ENCODE results near the gene MIPEP. TPM values are rescaled to one million over a fixed set of nuclear protein-coding genes. Genes with fewer than 3 reads are reported as not detected.
"Not testable (repeated sequence)": the region's sequence is repeated elsewhere in the genome, so short reads cannot be mapped to it uniquely, and the experiment has no call there.

Gene MIPEP
- total and polyA plus RNA-seq, 9 of the 15 experiments (the other 6 are each of a cell fraction or from before 2014, with no cell fraction given), result 1.7 to 19.3 (median 13.1) TPM

- no peak for TF ChIP-seq MBD1 (CRISPR knock-in tag; IDR thresholded peaks at IDR 0.05)
- no peak for TF ChIP-seq CTCFL (IDR thresholded peaks at IDR 0.05; ENCODE audit: borderline replicate concordance, insufficient read depth, low read depth, low read length, poor library complexity, severe bottlenecking)
- no peak for TF ChIP-seq ATF1 (CRISPR knock-in tag; IDR thresholded peaks at IDR 0.05)
- TF ChIP-seq ATF1 (tag; IDR thresholded peaks at IDR 0.05), result 0 out of 2 replicates have a peak, but pooled peaks have one; percentile 46
- no peak for TF ChIP-seq ELF4 (CRISPR knock-in tag; IDR thresholded peaks at IDR 0.05)
- peak; percentile 73 for TF ChIP-seq CTBP1 (IDR thresholded peaks at IDR 0.05; ENCODE audit: borderline replicate concordance)
- no peak for TF ChIP-seq CBX3 (IDR thresholded peaks at IDR 0.05; ENCODE audit: borderline replicate concordance in 1 of 2, low read length in 2 of 2)
Measured at GRCh38 chr13:23889615-23890607, 711 bp upstream of the MIPEP start (continued).

GRCh38 chr13:23884361-23884760, 4.8 kb downstream of the MIPEP start:
- BruUV-seq (replicated peaks); H3K4me2 ChIP-seq (ENCODE audit: insufficient read depth, low read length); ATAC-seq; H2AFZ ChIP-seq (ENCODE audit: low read depth, low read length); H3K9me1 ChIP-seq (ENCODE audit: control insufficient read depth, insufficient read depth, low read length); H3K9ac ChIP-seq (ENCODE audit: insufficient read depth in 1 of 2, low read depth in 2 of 2, low read length in 2 of 2); intact Hi-C loops (cut with micrococcal nuclease); in situ Hi-C loops (cut with MboI); FAIRE-seq; H3K9me3 ChIP-seq (replicated peaks; ENCODE audit: control insufficient read depth, insufficient read depth, low read depth, low read length); H3K4me3 ChIP-seq; H3K27ac ChIP-seq (ENCODE audit: extremely low read depth, low read depth, low read length); H4K20me1 ChIP-seq (replicated peaks; ENCODE audit: control insufficient read depth, insufficient read depth, low read length); DNase-seq (ENCODE audit: extremely low read depth in 1 of 4, low spot score in 3 of 4); H3K27me3 ChIP-seq (ENCODE audit: control insufficient read depth in 2 of 2, insufficient read depth in 2 of 2, low read length in 2 of 2); H3K4me1 ChIP-seq (replicated peaks in 1 of 2; ENCODE audit: control insufficient read depth in 2 of 2, insufficient read depth in 2 of 2, low read length in 2 of 2); POLR2A ChIA-PET; CTCF ChIA-PET (ENCODE audit: low intra/inter-chr PET ratio): not testable (repeated sequence)
- peaks cover 14% of the 10 kb centered on the region; the same call in 2 of the 3 replicates for H3K36me3 ChIP-seq (ENCODE audit: control insufficient read depth, insufficient read depth, low read length)
- peaks cover 11% of the 10 kb centered on the region; the same call in 2 of the 3 replicates for H3K79me2 ChIP-seq (ENCODE audit: control insufficient read depth, insufficient read depth, low read length)
- WGBS (ENCODE audit: insufficient coverage, low coverage, missing lambda C conversion rate), result 90% methylated on average over 3 of the region's 3 CpGs

Measured in K562 (cell line).